Small intestine (tissue), 7 donors: ENCODE data around the gene C1orf74. TPM values are rescaled to one million over a fixed set of nuclear protein-coding genes. Genes with fewer than 3 reads are reported as not detected.
"Not testable (repeated sequence)": the region's sequence is repeated elsewhere in the genome, so short reads cannot be mapped to it uniquely, and the experiment has no call there.

Source experiments
- DNase-seq, 2 donors: peaks; one replicate each; pipeline versions ENCODE4 v3.0.0 to v3.0.0-alpha.2; 2013
- FAIRE-seq: peaks from 2 replicates; lab custom pipeline; 2012; peaks lifted over from hg19 to GRCh38; lab: Jason Lieb, UNC
- H3K27ac ChIP-seq, 3 donors: one replicate each; pipeline ENCODE4 v1.5.1; 2013; ENCODE audit warnings: low read length in 2 of 3, mild to moderate bottlenecking in 2 of 3, control low read depth in 1 of 3, inconsistent platforms in 1 of 3, low read depth in 1 of 3, moderate library complexity in 1 of 3
- H3K27me3 ChIP-seq, 3 donors: one replicate each; pipeline ENCODE4 v1.6.1; 2013; ENCODE audit warnings: low read length in 3 of 3, inconsistent platforms in 1 of 3; ENCODE audit not compliant: control insufficient read depth in 3 of 3, insufficient read depth in 3 of 3
- H3K36me3 ChIP-seq, 3 donors: one replicate each; pipeline ENCODE4 v1.6.1; 2013; ENCODE audit warnings: low read length in 3 of 3, inconsistent platforms in 1 of 3, low read depth in 1 of 3, mild to moderate bottlenecking in 1 of 3, moderate library complexity in 1 of 3; ENCODE audit not compliant: control insufficient read depth in 3 of 3, insufficient read depth in 2 of 3
- H3K4me1 ChIP-seq, 3 donors: one replicate each; pipeline ENCODE4 v1.6.1; 2013; ENCODE audit warnings: low read length in 2 of 3, inconsistent platforms in 1 of 3, low read depth in 1 of 3, mild to moderate bottlenecking in 1 of 3, moderate library complexity in 1 of 3; ENCODE audit not compliant: control insufficient read depth in 3 of 3, insufficient read depth in 2 of 3
- H3K4me3 ChIP-seq, 3 donors: one replicate each; pipeline ENCODE4 v1.5.1; 2013; ENCODE audit warnings: low read length in 3 of 3, control low read depth in 1 of 3, inconsistent platforms in 1 of 3, low read depth in 1 of 3, mild to moderate bottlenecking in 1 of 3, moderate library complexity in 1 of 3
- H3K9me3 ChIP-seq, 2 donors: one replicate each; pipeline ENCODE4 v1.6.1; 2013; ENCODE audit warnings: low read depth in 1 of 2, low read length in 1 of 2; ENCODE audit not compliant: control insufficient read depth in 2 of 2, insufficient read depth in 1 of 2
- WGBS, 3 donors: extraction: QIAGEN DNeasy Blood & Tissue Kit; methylation state at CpG; one replicate each; pipeline ENCODE4 v1.1.7; 2013; 5-methylcytosine and 5-hydroxymethylcytosine counted together
- polyA plus RNA-seq, 4 donors: library from polyadenylated mRNA; stranded (reverse) in 3 of 4; unstranded in 1 of 4; fragments of 200-250 nt in 3 of 4; fragments of 120-200 nt in 1 of 4; gene quantifications; one replicate each; pipeline versions ENCODE4 v1.2.1 to v1.2.3, GENCODE V29; 2013
- donor health status: healthy with polysubstance abuse.
- donor health status: control.
- donor health status: control.
- donor health status: Bipolar disorder and iron deficiency.
- donor health status: healthy.

The C1orf74 gene
- polyA plus RNA-seq, 4 donors = 0.45 to 4.6 (median 1.4) TPM

DNA sequence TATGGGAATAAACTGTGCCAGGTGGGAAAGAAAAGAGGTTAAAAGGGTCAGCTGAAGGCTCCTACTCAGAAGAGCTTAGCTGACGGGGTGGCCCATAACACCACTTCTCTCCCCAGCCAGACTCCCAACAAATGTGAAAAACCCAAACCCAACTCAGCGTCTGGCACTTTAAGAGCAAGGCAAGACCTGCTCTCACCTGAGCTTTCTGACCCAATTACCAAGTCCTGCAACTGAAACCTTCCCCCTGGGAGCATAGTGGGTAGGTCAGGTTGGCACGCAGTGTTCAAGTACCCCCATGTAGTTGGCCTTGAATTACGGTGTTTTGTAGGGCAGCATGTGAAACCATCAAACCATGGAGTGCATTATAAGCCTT, 18.4 kb upstream of the C1orf74 start:
- Histone ChIP-seq H3K36me3 (peaks cover 0 to 26% (median 2%) of the 10 kb centered on the region in 3 donors), H3K9me3 (no peaks in the 10 kb centered on the region), H3K4me3 (no peak overlapping the region), H3K4me1 (peaks cover 3 to 49% (median 11%) of the 10 kb centered on the region in 3 donors), H3K27ac (peak overlapping the region in 2 of 3 donors; percentile 14 to 75), H3K27me3 (no peaks in the 10 kb centered on the region)
- no peak for FAIRE-seq
- DNase-seq = no peak
- 22 to 71% (median 53%) methylated on average over 4 of the region's 4 CpGs for WGBS, 3 donors

- Histone ChIP-seq H3K27ac (peak overlapping the region; percentile 14 to 75 (median 62)), H3K9me3 (no peaks in the 10 kb centered on the region), H3K4me3 (no peak overlapping the region), H3K36me3 (peaks cover 0 to 29% (median 2%) of the 10 kb centered on the region in 3 donors), H3K4me1 (peaks cover 0 to 49% (median 10%) of the 10 kb centered on the region in 3 donors), H3K27me3 (no peaks in the 10 kb centered on the region)
- DNase-seq (peak; percentile 62 to 81), FAIRE-seq (no peak)
- 22 to 62% (median 41%) methylated on average over 4 of the region's 4 CpGs for WGBS, 3 donors
These were observed 17.9 kb upstream of the C1orf74 start for GRCh38 chr1:209802117-209802779.

- no peak for FAIRE-seq
- Histone ChIP-seq H3K9me3 (no peaks in the 10 kb centered on the region), H3K4me3 (no peak overlapping the region), H3K27ac (peak overlapping the region in 1 of 3 donors; percentile 75), H3K27me3 (no peaks in the 10 kb centered on the region), H3K36me3 (peaks cover 0 to 35% (median 2%) of the 10 kb centered on the region in 3 donors), H3K4me1 (peaks cover 0 to 49% (median 10%) of the 10 kb centered on the region in 3 donors)
- WGBS, 3 donors = 40 to 60% (median 45%) methylated on average over 5 of the region's 5 CpGs
- DNase-seq = no peak
These were observed 16.9 kb upstream of the C1orf74 start for GRCh38 chr1:209800984-209801834.

GRCh38 chr1:209797978-209798639, 13.8 kb upstream of the C1orf74 start:
- no peaks in the 10 kb centered on the region for H3K9me3 ChIP-seq
- H3K27ac ChIP-seq = peak overlapping the region in 1 of 3 donors; percentile 67
- peaks cover 2 to 42% (median 2%) of the 10 kb centered on the region in 3 donors for H3K36me3 ChIP-seq
- WGBS, 3 donors = 68 to 76% (median 70%) methylated on average over 9 of the region's 9 CpGs
- H3K27me3 ChIP-seq = no peaks in the 10 kb centered on the region
- peaks cover 0 to 51% (median 6%) of the 10 kb centered on the region in 3 donors for H3K4me1 ChIP-seq
- no peak overlapping the region for H3K4me3 ChIP-seq
- DNase-seq = no peak
- no peak for FAIRE-seq

DNA sequence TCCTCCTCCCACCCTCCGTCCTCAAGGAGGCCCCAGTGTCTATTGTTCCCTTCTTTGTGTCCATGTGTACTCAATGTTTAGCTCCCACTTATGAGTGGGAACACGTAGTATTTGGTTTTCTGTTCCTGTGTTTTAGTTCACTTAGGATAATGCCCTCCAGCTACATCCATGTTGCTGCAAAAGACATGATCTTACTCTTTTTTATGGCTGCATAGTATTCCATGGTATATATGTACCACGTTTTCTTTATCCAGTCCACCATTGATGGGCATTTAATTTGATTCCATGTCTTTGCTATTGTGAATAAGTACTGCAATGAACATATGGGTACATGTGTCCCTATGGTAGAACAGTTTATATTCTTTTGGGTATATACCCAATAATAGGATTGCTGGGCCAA, 9.4 kb upstream of the C1orf74 start:
- not testable (repeated sequence) for H3K4me3 ChIP-seq, DNase-seq, H3K27ac ChIP-seq, H3K27me3 ChIP-seq, H3K9me3 ChIP-seq, FAIRE-seq
- H3K4me1 ChIP-seq = peaks cover 0 to 61% (median 9%) of the 10 kb centered on the region in 3 donors
- H3K36me3 ChIP-seq = peaks cover 0 to 46% (median 12%) of the 10 kb centered on the region in 3 donors
- WGBS, 3 donors = 77 to 88% (median 84%) methylated on average over 3 of the region's 3 CpGs

DNA sequence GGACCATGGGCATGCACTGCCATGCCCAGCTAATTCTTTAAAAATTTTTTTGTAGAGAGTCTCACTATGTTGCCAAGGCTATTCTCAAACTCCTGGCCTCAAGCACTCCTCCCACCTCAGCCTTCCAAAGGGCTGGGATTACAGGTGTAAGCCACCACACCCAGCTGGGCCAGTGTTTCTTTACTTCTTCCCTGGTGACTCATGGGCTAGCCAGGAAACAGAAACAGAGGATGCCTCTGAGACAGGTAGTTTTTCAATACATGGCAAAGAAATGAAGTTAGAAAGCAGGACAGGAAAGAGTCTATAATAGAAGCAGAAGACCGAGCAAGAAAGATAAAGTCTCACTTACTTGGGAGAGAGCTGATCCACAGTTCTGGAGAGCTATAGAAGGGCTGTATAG, 7.6 kb upstream of the C1orf74 start:
- 8 to 50% (median 42%) methylated on average over 1 of the region's 1 CpG for WGBS, 3 donors
- peaks cover 2 to 46% (median 12%) of the 10 kb centered on the region in 3 donors for H3K36me3 ChIP-seq

DNA sequence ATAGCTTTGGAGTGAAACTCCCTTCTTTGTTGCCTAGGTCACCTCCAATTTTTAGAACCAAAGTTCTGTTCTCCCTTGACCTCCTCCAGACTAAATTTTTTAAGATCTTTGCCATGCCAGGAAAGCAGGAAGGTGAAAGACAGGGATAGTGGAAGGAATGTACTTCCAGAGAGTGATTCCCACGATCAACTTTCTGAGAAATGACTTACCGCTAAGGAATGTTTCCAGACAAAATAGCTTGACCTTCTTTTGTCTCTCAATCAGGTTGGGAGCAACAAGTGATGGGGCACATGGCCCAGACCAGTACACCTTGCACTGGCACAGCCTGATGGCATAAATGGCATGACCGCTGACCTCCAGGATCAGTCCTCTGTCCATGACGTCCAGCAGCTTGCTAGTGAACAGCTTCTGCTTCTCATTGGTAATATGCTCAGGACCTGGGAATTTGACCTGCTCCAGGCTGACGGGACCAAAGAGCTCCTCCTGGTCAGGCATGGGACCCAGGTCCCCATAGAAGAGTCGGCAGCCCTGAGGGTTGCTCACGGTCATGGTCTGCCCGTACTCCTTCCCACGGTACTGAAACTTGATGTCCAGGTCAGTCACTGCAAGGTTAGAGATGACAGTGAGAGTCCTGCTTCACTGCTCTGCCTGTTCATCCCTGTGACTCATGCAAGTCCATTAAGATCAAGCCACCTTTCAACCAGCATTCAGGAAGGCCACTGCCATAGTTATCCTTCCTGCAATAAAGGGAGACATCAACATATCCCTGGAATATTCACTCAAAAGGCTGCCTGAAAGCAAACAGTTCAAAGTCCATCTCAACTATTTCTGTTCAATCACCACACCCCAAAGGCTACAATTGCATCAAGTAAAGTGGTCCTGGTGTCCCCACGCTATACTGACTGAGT, 6.2 kb upstream of the C1orf74 start:
- Histone ChIP-seq H3K36me3 (peaks cover 2 to 43% (median 12%) of the 10 kb centered on the region in 3 donors), H3K4me1 (peaks cover 0 to 56% (median 9%) of the 10 kb centered on the region in 3 donors), H3K27me3 (no peaks in the 10 kb centered on the region), H3K27ac (peak overlapping the region; percentile 43 to 95 (median 79)), H3K9me3 (no peaks in the 10 kb centered on the region), H3K4me3 (no peak overlapping the region)
- DNase-seq (peak; percentile 78 to 91), FAIRE-seq (no peak)
- WGBS, 3 donors = 62 to 82% (median 80%) methylated on average over 10 of the region's 10 CpGs

More for the DNA sequence above, 7.6 kb upstream of the C1orf74 start:
- DNase-seq (peak; percentile 50 to 84), FAIRE-seq (no peak)
- Histone ChIP-seq H3K27me3 (no peaks in the 10 kb centered on the region), H3K4me1 (peaks cover 0 to 61% (median 9%) of the 10 kb centered on the region in 3 donors), H3K27ac (peak overlapping the region; percentile 69 to 95 (median 73)), H3K4me3 (no peak overlapping the region), H3K9me3 (no peaks in the 10 kb centered on the region)
